HepG2 (cell line): ENCODE data around the gene ERBB3. TPM values are rescaled to one million over a fixed set of nuclear protein-coding genes. Genes with fewer than 3 reads are reported as not detected.
A peak's percentile ranks its signal among the peaks of the same experiment; 100 is the strongest.

Experiments
- AHR ChIP-seq: IDR thresholded peaks from 2 replicates; pipeline ENCODE4 v1.6.1; 2018; ENCODE audit warnings: missing genetic modification reagents, missing compliant biosample characterization
- EEA1 ChIP-seq: sonication (generic); formaldehyde crosslinking; IDR thresholded peaks from 2 replicates; pipeline ENCODE4 v1.5.1; 2020; ENCODE audit warnings: mild to moderate bottlenecking, missing genetic modification reagents, borderline replicate concordance
- FUBP1 ChIP-seq: sonication (generic); formaldehyde crosslinking; IDR thresholded peaks from 2 replicates; pipeline ENCODE4 v1.5.1; 2020; ENCODE audit warnings: missing genetic modification reagents, mild to moderate bottlenecking, borderline replicate concordance
- HMG20B ChIP-seq: conservative IDR thresholded peaks from 2 replicates; pipeline ENCODE4 v1.6.1; 2016; ENCODE audit warnings: missing genetic modification reagents, missing compliant biosample characterization
- KLF13 ChIP-seq: sonication (generic); formaldehyde crosslinking; IDR thresholded peaks from 2 replicates; pipeline ENCODE4 v1.4.0; 2020; ENCODE audit warnings: mild to moderate bottlenecking, missing genetic modification reagents
- MTA1 ChIP-seq: sonication (generic); formaldehyde crosslinking; IDR thresholded peaks from 2 replicates; pipeline ENCODE4 v1.4.0; 2020; ENCODE audit warnings: missing genetic modification reagents, mild to moderate bottlenecking, borderline replicate concordance
- MYC ChIP-seq: sonication (generic); formaldehyde crosslinking; IDR thresholded peaks from 2 replicates; pipeline ENCODE4 v1.9.0; 2021; ENCODE audit warnings: missing genetic modification reagents, borderline replicate concordance
- ONECUT2 ChIP-seq: sonication (generic); formaldehyde crosslinking; IDR thresholded peaks from 2 replicates; pipeline ENCODE4 v1.4.0; 2020; ENCODE audit warnings: missing genetic modification reagents
- PHF20 ChIP-seq: sonication (generic); formaldehyde crosslinking; IDR thresholded peaks from 2 replicates; pipeline ENCODE4 v1.5.0; 2020; ENCODE audit warnings: mild to moderate bottlenecking, missing genetic modification reagents
- RNF2 ChIP-seq: fragments of 450-650 bp; conservative IDR thresholded peaks from 2 replicates; pipeline ENCODE4 v1.6.1; 2016; ENCODE audit warnings: low read depth
- SRSF1 ChIP-seq: fragments of 200-400 bp; formaldehyde crosslinking; optimal IDR thresholded peaks from 2 replicates; pipeline ENCODE3; 2017; ENCODE audit warnings: mild to moderate bottlenecking, low read depth, low read length, moderate library complexity
- ZBTB1 ChIP-seq: sonication (generic); formaldehyde crosslinking; IDR thresholded peaks from 2 replicates; pipeline ENCODE4 v1.4.0; 2020; ENCODE audit warnings: missing genetic modification reagents, borderline replicate concordance
- ZBTB39 ChIP-seq: sonication (generic); formaldehyde crosslinking; IDR thresholded peaks from 2 replicates; pipeline ENCODE4 v1.5.0; 2020; ENCODE audit warnings: missing genetic modification reagents
- ZNF12 ChIP-seq: sonication (generic); formaldehyde crosslinking; IDR thresholded peaks from 2 replicates; pipeline ENCODE4 v1.5.0; 2020; ENCODE audit warnings: missing genetic modification reagents
- ZNF17 ChIP-seq: sonication (generic); formaldehyde crosslinking; IDR thresholded peaks from 2 replicates; pipeline ENCODE4 v1.5.0; 2020; ENCODE audit warnings: mild to moderate bottlenecking, missing genetic modification reagents
- ZNF335 ChIP-seq: sonication (generic); formaldehyde crosslinking; IDR thresholded peaks from 2 replicates; pipeline ENCODE4 v1.4.0; 2020; ENCODE audit warnings: missing genetic modification reagents
- ZNF446 ChIP-seq: sonication (generic); formaldehyde crosslinking; IDR thresholded peaks from 2 replicates; pipeline ENCODE4 v1.5.0; 2020; ENCODE audit warnings: mild to moderate bottlenecking, missing genetic modification reagents
- ZNF510 ChIP-seq: sonication (generic); formaldehyde crosslinking; IDR thresholded peaks from 2 replicates; pipeline ENCODE4 v1.4.0; 2020; ENCODE audit warnings: low read depth, mild to moderate bottlenecking, missing genetic modification reagents
- ZNF878 ChIP-seq: sonication (generic); formaldehyde crosslinking; IDR thresholded peaks from 2 replicates; pipeline ENCODE4 v1.8.1; 2023; ENCODE audit warnings: mild to moderate bottlenecking, missing genetic modification reagents, moderate library complexity
- polyA plus RNA-seq, 8 experiments: library from polyadenylated mRNA; depleted of rRNA in 3 of 8; stranded (reverse) in 7 of 8; unstranded in 1 of 8; fragments of >200 nt; fragmentation: Illumina TruSeq in 4 of 8; extraction: Trizol in 4 of 8; gene quantifications; 2 replicates each; pipeline versions ENCODE4 v1.2.1 to v1.2.3, GENCODE V29; 2011 to 2016; ENCODE audit warnings: low read depth in 4 of 8, missing spikeins in 1 of 8, mixed read lengths in 1 of 8; ENCODE audit not compliant: insufficient read depth in 1 of 8
- total RNA-seq, 5 experiments: library from RNA; depleted of rRNA; stranded (reverse); fragments of >200 nt; fragmentation: Illumina TruSeq; extraction: Trizol; gene quantifications; 2 replicates each; pipeline ENCODE4 v1.2.3, GENCODE V29; 2016; ENCODE audit warnings: low read depth in 1 of 5
- TF ChIP-seq, protein P1 (sequence below): sonication (generic); formaldehyde crosslinking; conservative IDR thresholded peaks from 2 replicates; pipeline ENCODE4 v1.8.1; 2023; ENCODE audit warnings: missing genetic modification reagents
- TF ChIP-seq, protein P2 (sequence below): sonication (generic); formaldehyde crosslinking; IDR thresholded peaks from 2 replicates; pipeline ENCODE4 v1.5.0; 2020; ENCODE audit warnings: mild to moderate bottlenecking, missing genetic modification reagents

Gene ERBB3
- total and polyA plus RNA-seq, 2 of the 13 experiments (the other 11 are each of a cell fraction or from before 2014, with no cell fraction given): 93.6 to 358 TPM

- peak; percentile 89 for TF ChIP-seq MYC (CRISPR knock-in tag)
- peak; percentile 77; the same call in 1 of the 2 replicates for TF ChIP-seq AHR (CRISPR knock-in tag)
- TF ChIP-seq ZNF17 (CRISPR knock-in tag): no peak
- TF ChIP-seq ZNF446 (CRISPR knock-in tag): no peak
- TF ChIP-seq RNF2: 0 out of 2 replicates have a peak, but pooled peaks have one; percentile 17
- peak; percentile 60 for TF ChIP-seq PHF20 (CRISPR knock-in tag)
- TF ChIP-seq, protein P1, sequence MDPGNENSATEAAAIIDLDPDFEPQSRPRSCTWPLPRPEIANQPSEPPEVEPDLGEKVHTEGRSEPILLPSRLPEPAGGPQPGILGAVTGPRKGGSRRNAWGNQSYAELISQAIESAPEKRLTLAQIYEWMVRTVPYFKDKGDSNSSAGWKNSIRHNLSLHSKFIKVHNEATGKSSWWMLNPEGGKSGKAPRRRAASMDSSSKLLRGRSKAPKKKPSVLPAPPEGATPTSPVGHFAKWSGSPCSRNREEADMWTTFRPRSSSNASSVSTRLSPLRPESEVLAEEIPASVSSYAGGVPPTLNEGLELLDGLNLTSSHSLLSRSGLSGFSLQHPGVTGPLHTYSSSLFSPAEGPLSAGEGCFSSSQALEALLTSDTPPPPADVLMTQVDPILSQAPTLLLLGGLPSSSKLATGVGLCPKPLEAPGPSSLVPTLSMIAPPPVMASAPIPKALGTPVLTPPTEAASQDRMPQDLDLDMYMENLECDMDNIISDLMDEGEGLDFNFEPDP (CRISPR knock-in tag): no peak
- peak; percentile 54; the same call in 1 of the 2 replicates for TF ChIP-seq ONECUT2
- peak; percentile 95 for TF ChIP-seq MTA1 (CRISPR knock-in tag)
- TF ChIP-seq ZBTB39 (CRISPR knock-in tag): peak; percentile 88; the same call in 1 of the 2 replicates
- no peak for TF ChIP-seq KLF13
- TF ChIP-seq ZBTB1 (CRISPR knock-in tag): no peak; the same call in 1 of the 2 replicates
- peak; percentile 73; the same call in 1 of the 2 replicates for TF ChIP-seq ZNF510 (CRISPR knock-in tag)
- peak; percentile 97 for TF ChIP-seq HMG20B (CRISPR knock-in tag)
- TF ChIP-seq FUBP1 (CRISPR knock-in tag): peak; percentile 78; the same call in 1 of the 2 replicates
- peak; percentile 88 for TF ChIP-seq ZNF12 (CRISPR knock-in tag)
- TF ChIP-seq ZNF335 (CRISPR knock-in tag): peak; percentile 17; the same call in 1 of the 2 replicates
- 0 out of 2 replicates have a peak, but pooled peaks have one; percentile 55 for TF ChIP-seq EEA1
- no peak for TF ChIP-seq SRSF1
- TF ChIP-seq, protein P2, sequence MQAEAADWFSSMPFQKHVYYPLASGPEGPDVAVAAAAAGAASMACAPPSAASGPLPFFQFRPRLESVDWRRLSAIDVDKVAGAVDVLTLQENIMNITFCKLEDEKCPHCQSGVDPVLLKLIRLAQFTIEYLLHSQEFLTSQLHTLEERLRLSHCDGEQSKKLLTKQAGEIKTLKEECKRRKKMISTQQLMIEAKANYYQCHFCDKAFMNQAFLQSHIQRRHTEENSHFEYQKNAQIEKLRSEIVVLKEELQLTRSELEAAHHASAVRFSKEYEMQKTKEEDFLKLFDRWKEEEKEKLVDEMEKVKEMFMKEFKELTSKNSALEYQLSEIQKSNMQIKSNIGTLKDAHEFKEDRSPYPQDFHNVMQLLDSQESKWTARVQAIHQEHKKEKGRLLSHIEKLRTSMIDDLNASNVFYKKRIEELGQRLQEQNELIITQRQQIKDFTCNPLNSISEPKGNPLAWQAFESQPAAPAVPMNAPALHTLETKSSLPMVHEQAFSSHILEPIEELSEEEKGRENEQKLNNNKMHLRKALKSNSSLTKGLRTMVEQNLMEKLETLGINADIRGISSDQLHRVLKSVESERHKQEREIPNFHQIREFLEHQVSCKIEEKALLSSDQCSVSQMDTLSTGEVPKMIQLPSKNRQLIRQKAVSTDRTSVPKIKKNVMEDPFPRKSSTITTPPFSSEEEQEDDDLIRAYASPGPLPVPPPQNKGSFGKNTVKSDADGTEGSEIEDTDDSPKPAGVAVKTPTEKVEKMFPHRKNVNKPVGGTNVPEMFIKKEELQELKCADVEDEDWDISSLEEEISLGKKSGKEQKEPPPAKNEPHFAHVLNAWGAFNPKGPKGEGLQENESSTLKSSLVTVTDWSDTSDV (CRISPR knock-in tag): no peak
- peak; percentile 99 for TF ChIP-seq ZNF878 (CRISPR knock-in tag)
Measured at GRCh38 chr12:56081393-56082347, 1.7 kb downstream of the ERBB3 start (continued).
